GM10248 (cell line): Measurements from ENCODE around the gene EBPL.

Experiments used
- CTCF ChIA-PET: fragments of 300-600 bp; sonication (Branson Sonifier 250); formaldehyde crosslinking; extraction: SDS; loops from one replicate; lab custom pipeline; 2021; ENCODE audit warnings: antibody characterized with exemption; lab: Yijun Ruan, JAX
- POLR2A ChIA-PET: fragments of 350-650 bp; sonication (Branson Sonifier 250); formaldehyde crosslinking; extraction: SDS; loops from one replicate; lab custom pipeline; 2020; ENCODE audit warnings: antibody characterized with exemption; lab: Yijun Ruan, JAX
- DNase-seq: peaks from one replicate; pipeline ENCODE4 v3.0.0; 2012; ENCODE audit errors: extremely low spot score
- CTCF ChIP-seq: IDR thresholded peaks from 2 replicates; pipeline ENCODE4 v1.5.1; 2012; ENCODE audit warnings: mild to moderate bottlenecking, low read depth; ENCODE audit errors: extremely low read depth, missing control alignments, control extremely low read depth

EBPL gene

GRCh38 chr13:49638744-49639072 lies 52.6 kb downstream of the EBPL start:
- ChIA-PET CTCF (interaction anchor here (1.4 to 2.0 kb wide), 3 partner anchors 9 to 298 kb away, joined by 3 to 7 read pairs (median 3); partner anchors contain the start of gene SPRYD7), POLR2A (no interaction called here)
- DNase-seq, result no peak
- TF ChIP-seq CTCF, result no peak

- DNase-seq, result no peak
- TF ChIP-seq CTCF, result no peak
- ChIA-PET CTCF (interaction anchor here (0.9 to 2.0 kb wide), 4 partner anchors 10 to 298 kb away, joined by 3 to 7 read pairs (median 4); partner anchors contain the start of genes ARL11 and SPRYD7), POLR2A (no interaction called here)
Measured at GRCh38 chr13:49638030-49638743, 53.1 kb downstream of the EBPL start.

- no peak for DNase-seq
- ChIA-PET POLR2A (no interaction called here), CTCF (no interaction called here)
- no peak for TF ChIP-seq CTCF
Measured at GRCh38 chr13:49636705-49637104, 54.6 kb downstream of the EBPL start.

- TF ChIP-seq CTCF, result no peak
- ChIA-PET POLR2A (no interaction called here), CTCF (interaction anchor here (1.1 kb wide), 1 partner anchor 11 kb away, joined by 4 read pairs; no protein-coding TSS in a partner anchor)
- no peak for DNase-seq
Measured at GRCh38 chr13:49635599-49636433, 55.5 kb downstream of the EBPL start.

DNA sequence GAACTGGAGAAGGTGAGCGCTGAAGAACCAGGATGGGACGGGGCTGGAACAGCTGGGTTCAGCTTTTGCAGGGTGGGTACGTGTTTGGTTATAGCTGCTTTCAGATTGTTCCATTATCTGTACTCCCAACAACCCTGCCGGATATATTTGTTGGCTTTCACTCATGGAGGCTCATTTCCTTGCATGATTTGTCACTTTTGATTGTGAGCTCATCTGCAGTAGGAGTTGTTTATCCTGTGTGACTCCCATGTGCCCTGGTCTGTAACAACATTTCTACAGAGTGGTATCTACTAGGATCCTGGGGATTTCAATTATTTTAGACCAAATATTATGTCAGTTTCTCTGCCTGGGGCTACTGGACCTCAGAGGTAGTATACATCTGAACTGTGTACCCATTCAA lies 57.6 kb downstream of the EBPL start:
- no peak for DNase-seq
- POLR2A ChIA-PET, result no interaction called here
- CTCF ChIA-PET, result no interaction called here
- no peak for TF ChIP-seq CTCF

GRCh38 chr13:49632156-49632555 lies 59.1 kb downstream of the EBPL start:
- CTCF ChIA-PET, result no interaction called here
- no peak for DNase-seq
- no peak for TF ChIP-seq CTCF
- POLR2A ChIA-PET, result no interaction called here
